ENCODE data around the gene ICAM3. TPM values are rescaled to one million over a fixed set of nuclear protein-coding genes. Genes with fewer than 3 reads are reported as not detected.
A peak's percentile ranks its signal among the peaks of the same experiment; 100 is the strongest.

The ICAM3 gene
- total RNA-seq, 2 donors from 2014 or later = 91.9 to 154 TPM

- Mint-ChIP-seq H3K4me1 (ENCODE audit: low read depth in 2 of 2) (peaks cover 58 to 69% of the 10 kb centered on the region in 2 donors), H3K27me3 (peaks cover 15 to 17% of the 10 kb centered on the region in 2 donors), H3K9me3 (no peaks in the 10 kb centered on the region), H3K36me3 (peaks cover 12% of the 10 kb centered on the region), H3K27ac (no peak overlapping the region), H3K4me3 (peak overlapping the region; percentile 87)
- no peak for DNase-seq (ENCODE audit: low spot score)
- ATAC-seq = peak; percentile 4 to 24
These were observed 50.7 kb downstream of the ICAM3 start for GRCh38 chr19:10288662-10289166.

GRCh38 chr19:10286803-10287737 lies 52.4 kb downstream of the ICAM3 start, which contains the start of gene ICAM4:
ICAM4 (plus strand) TSS chr19:10286955; CDS start chr19:10287013, 58 bp downstream.
- H3K4me3 Mint-ChIP-seq = peak within 1 kb of the TSS; percentile 56
- DNase-seq (ENCODE audit: low spot score) (peak; percentile 60), ATAC-seq (no peak)
- peaks cover 12% of the 10 kb centered on the region for H3K36me3 Mint-ChIP-seq
- H3K9me3 Mint-ChIP-seq = no peaks in the 10 kb centered on the region
- peaks cover 44 to 65% of the 10 kb centered on the region in 2 donors for H3K4me1 Mint-ChIP-seq (ENCODE audit: low read depth in 2 of 2)
- H3K27me3 Mint-ChIP-seq = peaks cover 8 to 9% of the 10 kb centered on the region in 2 donors
- peak within 1 kb of the TSS in 1 of 2 donors; percentile 17 for H3K27ac Mint-ChIP-seq

- H3K9me3 Mint-ChIP-seq = no peaks in the 10 kb centered on the region
- H3K4me1 Mint-ChIP-seq (ENCODE audit: low read depth in 2 of 2) = peaks cover 29 to 49% of the 10 kb centered on the region in 2 donors
- peak overlapping the region in 1 of 2 donors; percentile 26 for H3K27ac Mint-ChIP-seq
- peaks cover 12% of the 10 kb centered on the region for H3K36me3 Mint-ChIP-seq
- peaks cover 3 to 4% of the 10 kb centered on the region in 2 donors for H3K27me3 Mint-ChIP-seq
- ATAC-seq (no peak), DNase-seq (ENCODE audit: low spot score) (no peak)
- peak overlapping the region; percentile 24 for H3K4me3 Mint-ChIP-seq
These were observed 54.0 kb downstream of the ICAM3 start for GRCh38 chr19:10285393-10285792.

- no peak for DNase-seq (ENCODE audit: low spot score)
- peaks cover 14% of the 10 kb centered on the region for H3K36me3 Mint-ChIP-seq
These were observed 54.5 kb downstream of the ICAM3 start for GRCh38 chr19:10284960-10285278.

GRCh38 chr19:10284065-10284959 lies 55.1 kb downstream of the ICAM3 start:
- no peak overlapping the region for H3K27ac Mint-ChIP-seq
- no peaks in the 10 kb centered on the region for H3K9me3 Mint-ChIP-seq

More at GRCh38 chr19:10284960-10285278, 54.5 kb downstream of the ICAM3 start:
- Mint-ChIP-seq H3K27ac (peak overlapping the region in 1 of 2 donors; percentile 26), H3K27me3 (no peaks in the 10 kb centered on the region), H3K9me3 (no peaks in the 10 kb centered on the region), H3K4me1 (ENCODE audit: low read depth in 2 of 2) (peaks cover 27 to 47% of the 10 kb centered on the region in 2 donors), H3K4me3 (peak overlapping the region; percentile 24)
- no peak for ATAC-seq

More at GRCh38 chr19:10284065-10284959, 55.1 kb downstream of the ICAM3 start:
- H3K4me1 Mint-ChIP-seq (ENCODE audit: low read depth in 2 of 2) = peaks cover 33 to 52% of the 10 kb centered on the region in 2 donors
- DNase-seq (ENCODE audit: low spot score) (no peak), ATAC-seq (no peak)
- no peaks in the 10 kb centered on the region for H3K27me3 Mint-ChIP-seq
- H3K36me3 Mint-ChIP-seq = peaks cover 18% of the 10 kb centered on the region
- no peak overlapping the region for H3K4me3 Mint-ChIP-seq

Other genes with a start within 250 kb of the ICAM3 start
- 1 to 10 TPM; 5.1 to 5.2 TPM for gene ANGPTL6, start 236.9 kb downstream of the ICAM3 start, total RNA-seq
- 100 to 1,000 TPM; 114 to 178 TPM for gene PPAN, start 233.3 kb downstream of the ICAM3 start, total RNA-seq
- gene P2RY11, start 227.9 kb downstream of the ICAM3 start, total RNA-seq = 10 to 100 TPM; 35.0 to 35.6 TPM
- 100 to 1,000 TPM; 245 to 329 TPM for gene EIF3G, start 219.7 kb downstream of the ICAM3 start, total RNA-seq
- 100 to 1,000 TPM; 322 to 576 TPM for gene DNMT1, start 144.7 kb downstream of the ICAM3 start, total RNA-seq
- gene S1PR2, start 108.3 kb downstream of the ICAM3 start, total RNA-seq = 1 to 10 TPM; 6.2 to 6.5 TPM
- gene MRPL4, start 87.4 kb downstream of the ICAM3 start, total RNA-seq = 100 to 1,000 TPM in 1 of 2 donors, 10 to 100 TPM in 1; 79.1 to 140 TPM
- 100 to 1,000 TPM; 106 to 264 TPM for gene ICAM1, start 68.5 kb downstream of the ICAM3 start, total RNA-seq
- gene ICAM4, start 52.7 kb downstream of the ICAM3 start, total RNA-seq = 1 to 10 TPM; 1.4 to 2.1 TPM
- under 1 TPM; 0.78 to 0.83 TPM for gene ICAM5, start 49.7 kb downstream of the ICAM3 start, total RNA-seq
- 1 to 10 TPM; 2.5 to 7.3 TPM for gene ZGLP1, start 29.8 kb downstream of the ICAM3 start, total RNA-seq
- gene FDX2, start 23.6 kb downstream of the ICAM3 start, total RNA-seq = 10 to 100 TPM; 11.4 to 26.4 TPM
- 100 to 1,000 TPM in 1 of 2 donors, 10 to 100 TPM in 1; 81.1 to 131 TPM for gene RAVER1, start 6.1 kb downstream of the ICAM3 start, total RNA-seq
- gene TYK2, start 40.9 kb upstream of the ICAM3 start, total RNA-seq = 100 to 1,000 TPM; 310 to 453 TPM
- gene CDC37, start 63.9 kb upstream of the ICAM3 start, total RNA-seq = 100 to 1,000 TPM; 228 to 368 TPM
- gene PDE4A, start 80.9 kb upstream of the ICAM3 start, total RNA-seq = 10 to 100 TPM; 14.5 to 46.6 TPM
- gene KEAP1, start 163.7 kb upstream of the ICAM3 start, total RNA-seq = 100 to 1,000 TPM in 1 of 2 donors, 10 to 100 TPM in 1; 94.0 to 118 TPM
- gene S1PR5, start 177.8 kb upstream of the ICAM3 start, total RNA-seq = 10 to 100 TPM in 1 of 2 donors, 1 to 10 TPM in 1; 5.1 to 16.3 TPM
- 10 to 100 TPM; 67.4 to 71.0 TPM for gene ATG4D, start 204.3 kb upstream of the ICAM3 start, total RNA-seq
- 10 to 100 TPM; 50.9 to 89.6 TPM for gene KRI1, start 226.4 kb upstream of the ICAM3 start, total RNA-seq
- gene CDKN2D, start 229.4 kb upstream of the ICAM3 start, total RNA-seq = 10 to 100 TPM; 28.0 to 33.9 TPM
- not detected for gene AP1M2, start 247.7 kb upstream of the ICAM3 start, total RNA-seq